Esophagus muscularis mucosa (tissue), 3 donors: ENCODE results near the gene SERPINE1.

Experiments
- CTCF ChIP-seq, 3 experiments: fragments of 200-600 bp in 2 of 3; fragments of 450-650 bp in 1 of 3; sonication (generic) in 2 of 3; IDR thresholded peaks; one replicate each; pipeline ENCODE4 v1.5.1; 2017 to 2019; ENCODE audit warnings: antibody characterized with exemption in 3 of 3, mild to moderate bottlenecking in 2 of 3, moderate library complexity in 1 of 3
- POLR2A ChIP-seq: fragments of 450-650 bp; IDR thresholded peaks from one replicate; pipeline ENCODE4 v1.6.1; 2017; ENCODE audit warnings: antibody characterized with exemption, moderate library complexity, mild to moderate bottlenecking, low read depth

- TF ChIP-seq POLR2A: no peak
- TF ChIP-seq CTCF (IDR thresholded peaks at IDR 0.05): no peak
Measured at GRCh38 chr7:101169110-101169837, 42.4 kb downstream of the SERPINE1 start.
